ENCODE data around the gene COL4A4.

COL4A4 gene

GRCh38 chr2:226953206-226953605, 210.8 kb downstream of the COL4A4 start:
- no peak overlapping the region for H3K4me2 ChIP-seq (ENCODE audit: low read depth, low read length, poor library complexity, severe bottlenecking)
- H3K4me3 ChIP-seq (ENCODE audit: insufficient read depth, low read length, poor library complexity, severe bottlenecking) = no peak overlapping the region
- no peaks in the 10 kb centered on the region for H3K9me3 ChIP-seq (ENCODE audit: insufficient read depth, low read length)
- H2AFZ ChIP-seq (ENCODE audit: low read depth, low read length, severe bottlenecking) = no peak overlapping the region
- no peaks in the 10 kb centered on the region for H3K27me3 ChIP-seq (ENCODE audit: low read length)
- H3K36me3 ChIP-seq (ENCODE audit: low read length) = no peaks in the 10 kb centered on the region
- H3K9ac ChIP-seq (ENCODE audit: low read length) = no peak overlapping the region
- no peaks in the 10 kb centered on the region for H3K79me2 ChIP-seq (ENCODE audit: insufficient read depth, low read length)
- H4K20me1 ChIP-seq (ENCODE audit: low read depth, low read length) = no peaks in the 10 kb centered on the region
- H3K27ac ChIP-seq (ENCODE audit: low read depth, low read length) = no peak overlapping the region
- no peaks in the 10 kb centered on the region for H3K9me2 ChIP-seq (replicated peaks; ENCODE audit: insufficient read depth, low read length)
- no peak for TF ChIP-seq EZH2phosphoT487 (conservative IDR thresholded peaks at IDR 0.05; ENCODE audit: low read length)
- H3F3A ChIP-seq (ENCODE audit: insufficient read depth) = no peaks in the 10 kb centered on the region

All from SU-DHL-6 (cell line).